ENCODE results near the gene GRN. TPM values are rescaled to one million over a fixed set of nuclear protein-coding genes. Genes with fewer than 3 reads are reported as not detected.

The GRN gene
- total and polyA plus RNA-seq, 2 of the 8 experiments (the other 6 are each of a cell fraction or from before 2014, with no cell fraction given): 108 to 387 TPM

DNA sequence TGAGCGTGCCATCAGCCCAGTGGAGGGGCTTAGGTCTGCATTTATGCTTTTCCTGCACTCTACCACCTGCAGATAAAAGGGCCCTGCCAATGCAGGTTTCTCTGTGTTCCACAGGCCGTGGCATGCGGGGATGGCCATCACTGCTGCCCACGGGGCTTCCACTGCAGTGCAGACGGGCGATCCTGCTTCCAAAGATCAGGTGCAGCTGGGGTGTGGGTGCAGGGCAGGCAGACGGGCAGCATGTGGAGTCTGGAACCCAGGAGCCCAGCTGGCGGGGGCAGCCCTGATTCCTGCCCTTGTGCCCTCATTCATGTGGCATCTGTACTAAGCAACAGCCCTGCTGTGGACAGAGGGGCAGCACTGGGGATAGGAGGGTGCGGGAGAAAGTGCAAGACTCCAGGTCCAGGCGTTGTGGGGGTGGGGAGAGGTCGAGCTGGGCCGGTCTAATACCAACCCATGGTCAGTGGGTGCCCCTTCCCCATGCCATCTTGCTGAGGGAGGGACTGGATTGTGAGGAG, 4.5 kb downstream of the GRN start:
- Histone ChIP-seq H4K91ac (replicated peaks; ENCODE audit: insufficient read length, low read length) (no peak overlapping the region), H3K27me3 (replicated peaks in 1 of 4; ENCODE audit: control insufficient read depth in 3 of 4, extremely low read depth in 1 of 4, insufficient read depth in 3 of 4, low read length in 3 of 4) (no peaks in the 10 kb centered on the region; a peak in 2 of 7 replicates), H2BK20ac (ENCODE audit: low read length) (no peak overlapping the region), H3K27ac (ENCODE audit: low read depth, low read length) (no peak overlapping the region), H4K8ac (ENCODE audit: extremely low read depth, insufficient read depth, low read length) (no peak overlapping the region), H3K79me1 (ENCODE audit: low read depth, low read length) (no peaks in the 10 kb centered on the region), H3K36me3 (ENCODE audit: control insufficient read depth in 2 of 4, insufficient read depth in 4 of 4, low read length in 3 of 4) (peaks cover 0 to 3% (median under 1%) of the 10 kb centered on the region in 4 experiments; a peak in 3 of 8 replicates), H2AK5ac (ENCODE audit: low read depth, low read length) (no peak overlapping the region), H2BK5ac (ENCODE audit: low read depth, low read length) (no peak overlapping the region), H3K4me2 (ENCODE audit: insufficient read depth in 1 of 2, low read depth in 2 of 2, low read length in 2 of 2) (no peak overlapping the region), H3K23me2 (ENCODE audit: low read depth, low read length) (peaks cover 9% of the 10 kb centered on the region; the same call in 1 of the 2 replicates), H2AFZ (ENCODE audit: low read length) (no peak overlapping the region), H4K5ac (ENCODE audit: insufficient read length, low read depth, low read length) (no peak overlapping the region), H3K4ac (replicated peaks; ENCODE audit: insufficient read length, low read depth, low read length) (no peak overlapping the region), H2BK15ac (ENCODE audit: low read length) (no peak overlapping the region), H4K20me1 (replicated peaks in 1 of 2; ENCODE audit: control insufficient read depth in 1 of 2, insufficient read depth in 2 of 2, low read length in 2 of 2) (peaks cover 4 to 22% of the 10 kb centered on the region in 2 experiments), H3K9ac (replicated peaks in 1 of 4; ENCODE audit: extremely low read depth in 1 of 4, low read depth in 3 of 4, low read length in 3 of 4) (no peak overlapping the region), H2BK12ac (ENCODE audit: low read depth, low read length) (no peak overlapping the region), H3K14ac (ENCODE audit: insufficient read length) (no peak overlapping the region), H3K4me3 (ENCODE audit: extremely low read depth in 1 of 4, insufficient read depth in 2 of 4, low read depth in 3 of 4, low read length in 4 of 4) (no peak overlapping the region), H3K79me2 (ENCODE audit: control insufficient read depth in 1 of 2, insufficient read depth in 2 of 2, low read length in 2 of 2) (peaks cover 0 to 3% of the 10 kb centered on the region in 2 experiments; a peak in 1 of 4 replicates), H3K18ac (ENCODE audit: extremely low read depth, low read length) (no peak overlapping the region), H2BK120ac (replicated peaks; ENCODE audit: low read depth, low read length) (no peak overlapping the region), H3K56ac (replicated peaks; ENCODE audit: insufficient read length, low read depth, low read length) (no peak overlapping the region), H3K23ac (ENCODE audit: insufficient read length) (no peak overlapping the region), H3K9me3 (ENCODE audit: insufficient read depth in 2 of 2, low read depth in 1 of 2, low read length in 1 of 2) (no peaks in the 10 kb centered on the region), H3K4me1 (replicated peaks in 1 of 4; ENCODE audit: control insufficient read depth in 3 of 4, insufficient read depth in 4 of 4, low read length in 3 of 4) (peaks cover 0 to 7% (median 5%) of the 10 kb centered on the region in 4 experiments; a peak in 4 of 7 replicates)
- DNase-seq (ENCODE audit: low read depth in 1 of 2, low spot score in 2 of 2) (no peak), FAIRE-seq (no peak)
- TF ChIP-seq NRF1 (IDR thresholded peaks at IDR 0.05; ENCODE audit: low read depth, low read length): no peak
- TF ChIP-seq YY1 (IDR thresholded peaks at IDR 0.05; ENCODE audit: low read depth, low read length): no peak
- no peak for TF ChIP-seq ASH2L (IDR thresholded peaks at IDR 0.05; ENCODE audit: low read length)
- TF ChIP-seq CEBPB (IDR thresholded peaks at IDR 0.05; ENCODE audit: low read depth, low read length): no peak
- 92% methylated on average over 12 of the region's 12 CpGs; no CpG with 5 or more reads in 1 of the 2 experiments for WGBS, 2 experiments (ENCODE audit: extremely low coverage in 1 of 2, insufficient coverage in 1 of 2, insufficient read length in 1 of 2, insufficient replicate concordance in 2 of 2, low coverage in 1 of 2, low lambda C conversion rate in 2 of 2, missing lambda C conversion rate in 1 of 2)
- CTCF ChIA-PET (ENCODE audit: partially characterized antibody): interaction anchor here (1.1 to 5.6 kb wide), 15 partner anchors 12 to 290 kb away, joined by 3 to 62 read pairs (median 7); partner anchors contain the start of gene FAM171A2
- POLR2A ChIA-PET (ENCODE audit: partially characterized antibody): interaction anchor here (0.6 to 1.7 kb wide), 8 partner anchors 8 to 179 kb away, joined by 3 to 6 read pairs (median 3); partner anchors contain the start of genes ASB16 and TMUB2
